ENCODE results near the gene PSTPIP1. TPM values are rescaled to one million over a fixed set of nuclear protein-coding genes. Genes with fewer than 3 reads are reported as not detected.

The PSTPIP1 gene
- total and polyA plus RNA-seq, 10 of the 15 experiments (the other 5 are each of a cell fraction or from before 2014, with no cell fraction given): 0.50 to 29.3 (median 14.5) TPM

GRCh38 chr15:77021803-77022381 is 27.0 kb downstream of the PSTPIP1 start (continued):
- TF ChIP-seq IKZF1 (conservative IDR thresholded peaks at IDR 0.05) (peak; percentile 27; the same call in 1 of the 2 replicates), KDM1A (IDR thresholded peaks at IDR 0.05; ENCODE audit: borderline replicate concordance) (no peak), RELB (IDR thresholded peaks at IDR 0.05; ENCODE audit: low read depth) (no peak), HDAC6 (IDR thresholded peaks at IDR 0.05; ENCODE audit: unreplicated experiment) (no peak), IKZF2 (IDR thresholded peaks at IDR 0.05) (peak in 1 of 2 experiments; percentile 39; a peak in 1 of 4 replicates), IRF5 (IDR thresholded peaks at IDR 0.05; ENCODE audit: borderline replicate concordance) (no peak), CREB1 (IDR thresholded peaks at IDR 0.05; ENCODE audit: low read depth) (peak; percentile 52; the same call in 1 of the 2 replicates), RUNX3 (IDR thresholded peaks at IDR 0.05; ENCODE audit: low read length) (peak; percentile 70), IRF3 (IDR thresholded peaks at IDR 0.05) (no peak), RCOR1 (conservative IDR thresholded peaks at IDR 0.05; ENCODE audit: low read depth, low read length) (no peak), IRF4 (IDR thresholded peaks at IDR 0.05; ENCODE audit: low read depth, low read length) (no peak), EGR1 (IDR thresholded peaks at IDR 0.05; ENCODE audit: borderline replicate concordance in 1 of 2, low read depth in 2 of 2, low read length in 2 of 2) (no peak), ZNF24 (IDR thresholded peaks at IDR 0.05) (no peak), ZNF274 (IDR thresholded peaks at IDR 0.05; ENCODE audit: insufficient read depth, insufficient read length) (no peak), USF1 (IDR thresholded peaks at IDR 0.05; ENCODE audit: borderline replicate concordance, extremely low read length, insufficient read depth, low read depth, low read length) (no peak), JUNB (IDR thresholded peaks at IDR 0.05) (no peak), BHLHE40 (IDR thresholded peaks at IDR 0.05; ENCODE audit: borderline replicate concordance in 1 of 2, low read depth in 2 of 2, low read length in 1 of 2) (no peak), USF2 (IDR thresholded peaks at IDR 0.05; ENCODE audit: borderline replicate concordance, low read depth, low read length) (no peak), E2F8 (IDR thresholded peaks at IDR 0.05; ENCODE audit: low read depth, partially characterized antibody) (no peak), DPF2 (IDR thresholded peaks at IDR 0.05) (0 out of 2 replicates have a peak, but pooled peaks have one; percentile 20), POLR2AphosphoS2 (IDR thresholded peaks at IDR 0.05; ENCODE audit: low read depth, low read length) (no peak), JUND (IDR thresholded peaks at IDR 0.05; ENCODE audit: low read depth, low read length) (no peak)
